GM12878 (cell line): Measurements from ENCODE around the gene DIDO1.

ENCODE experiments used
- CUX1 ChIP-seq: IDR thresholded peaks from 2 replicates; pipeline ENCODE4 v1.6.1; 2012; ENCODE audit warnings: improper control_type of control experiment, low read depth, low read length; ENCODE audit not compliant: insufficient replicate concordance
- E2F4 ChIP-seq: IDR thresholded peaks from 2 replicates; pipeline ENCODE4 v1.6.1; 2012; ENCODE audit warnings: low read depth, low read length, improper control_type of control experiment
- GABPA ChIP-seq: IDR thresholded peaks from 2 replicates; pipeline ENCODE4 v1.6.1; 2014; ENCODE audit warnings: antibody characterized with exemption, low read depth, mild to moderate bottlenecking, inconsistent platforms
- YY1 ChIP-seq: IDR thresholded peaks from 2 replicates; pipeline ENCODE4 v1.6.1; 2011; ENCODE audit warnings: low read depth, mild to moderate bottlenecking, low read length

GRCh38 chr20:62962221-62962879 is 36.0 kb upstream of the DIDO1 start:
- TF ChIP-seq YY1 (no peak), GABPA (no peak), CUX1 (no peak), E2F4 (no peak)
